GM18508 (cell line): ENCODE results near the gene TESK2.
"Not testable (repeated sequence)": the region's sequence is repeated elsewhere in the genome, so short reads cannot be mapped to it uniquely, and the experiment has no call there.

Source experiments
- ATAC-seq: cut with Tn5 transposase; IDR thresholded peaks from one replicate; pipeline ENCODE4 v1.9.1; 2021; ENCODE audit warnings: moderate number of reproducible peaks; ENCODE audit not compliant: insufficient read depth, unreplicated experiment

The TESK2 gene

GRCh38 chr1:45490626-45491486 lies at the start of gene TESK2:
TSS of gene TESK2 (minus strand) at chr1:45491163. CDS start at chr1:45457785, 33,378 bp downstream.
- peak; percentile 75 for ATAC-seq

- no peak for ATAC-seq
Measured at GRCh38 chr1:45536886-45537285, 45.9 kb upstream of the TESK2 start.

GRCh38 chr1:45535988-45536766 lies 45.2 kb upstream of the TESK2 start:
- no peak for ATAC-seq

GRCh38 chr1:45531873-45532272 lies 40.9 kb upstream of the TESK2 start:
- ATAC-seq = no peak

- no peak for ATAC-seq
Measured at GRCh38 chr1:45530632-45531135, 39.7 kb upstream of the TESK2 start.

GRCh38 chr1:45526135-45526644 lies 35.2 kb upstream of the TESK2 start:
- no peak for ATAC-seq

GRCh38 chr1:45523975-45524374 lies 33.0 kb upstream of the TESK2 start:
- not testable (repeated sequence) for ATAC-seq

- ATAC-seq = not testable (repeated sequence)
Measured at GRCh38 chr1:45523516-45523915, 32.6 kb upstream of the TESK2 start.

- no peak for ATAC-seq
Measured at GRCh38 chr1:45522324-45523104, 31.6 kb upstream of the TESK2 start.

- ATAC-seq = no peak
Measured at GRCh38 chr1:45521413-45522323, 30.7 kb upstream of the TESK2 start, which contains the start of gene PRDX1. TSS of gene PRDX1 (minus strand) at chr1:45521884. CDS start at chr1:45519043, 2,841 bp downstream.

GRCh38 chr1:45519774-45520173 lies 28.8 kb upstream of the TESK2 start:
- not testable (repeated sequence) for ATAC-seq

GRCh38 chr1:45518910-45519309 lies 27.9 kb upstream of the TESK2 start:
- ATAC-seq = no peak

GRCh38 chr1:45518366-45518765 lies 27.4 kb upstream of the TESK2 start:
- ATAC-seq = not testable (repeated sequence)

GRCh38 chr1:45516465-45516864 lies 25.5 kb upstream of the TESK2 start:
- ATAC-seq = no peak

GRCh38 chr1:45516036-45516435 lies 25.1 kb upstream of the TESK2 start:
- ATAC-seq = no peak

- ATAC-seq = not testable (repeated sequence)
Measured at GRCh38 chr1:45513532-45514260, 22.7 kb upstream of the TESK2 start.

GRCh38 chr1:45512641-45513054 lies 21.7 kb upstream of the TESK2 start:
- no peak for ATAC-seq

- no peak for ATAC-seq
Measured at GRCh38 chr1:45510972-45511527, 20.1 kb upstream of the TESK2 start.
